Measurements from ENCODE around the gene SLC22A8. TPM values are rescaled to one million over a fixed set of nuclear protein-coding genes. Genes with fewer than 3 reads are reported as not detected.
"Not testable (repeated sequence)": the region's sequence is repeated elsewhere in the genome, so short reads cannot be mapped to it uniquely, and the experiment has no call there.

SLC22A8 gene
- total and polyA plus RNA-seq, 3 experiments from 2014 or later = not detected

- ChIA-PET CTCF (no interaction called here), POLR2A (no interaction called here)
- Mint-ChIP-seq H3K27me3 (peaks cover 16 to 44% of the 10 kb centered on the region in 2 donors), H3K36me3 (peaks cover 0 to 3% (median 0%) of the 10 kb centered on the region in 3 donors), H3K4me1 (peaks cover 0 to 6% (median 0%) of the 10 kb centered on the region in 3 donors), H3K9me3 (no peaks in the 10 kb centered on the region), H3K4me3 (no peak overlapping the region), H3K27ac (no peak overlapping the region)
- Histone ChIP-seq H3K9me3 (ENCODE audit: low read length) (no peaks in the 10 kb centered on the region), H3K27ac (ENCODE audit: low read depth, low read length) (no peak overlapping the region), H3K36me3 (ENCODE audit: insufficient read depth, low read length) (no peaks in the 10 kb centered on the region), H3K4me3 (ENCODE audit: low read length) (no peak overlapping the region), H3K4me1 (ENCODE audit: insufficient read depth, low read length) (no peaks in the 10 kb centered on the region), H3K27me3 (ENCODE audit: insufficient read depth, low read length, poor library complexity, severe bottlenecking) (no peaks in the 10 kb centered on the region)
- DNase-seq = no peak
Measured at GRCh38 chr11:62959422-62959980, 56.1 kb downstream of the SLC22A8 start.

GRCh38 chr11:62958547-62959421 lies 56.9 kb downstream of the SLC22A8 start:
- Histone ChIP-seq H3K4me3 (ENCODE audit: low read length) (no peak overlapping the region), H3K9me3 (ENCODE audit: low read length) (no peaks in the 10 kb centered on the region), H3K27ac (ENCODE audit: low read depth, low read length) (no peak overlapping the region), H3K27me3 (ENCODE audit: insufficient read depth, low read length, poor library complexity, severe bottlenecking) (no peaks in the 10 kb centered on the region), H3K4me1 (ENCODE audit: insufficient read depth, low read length) (no peaks in the 10 kb centered on the region), H3K36me3 (ENCODE audit: insufficient read depth, low read length) (no peaks in the 10 kb centered on the region)
- peaks cover 0 to 6% (median 0%) of the 10 kb centered on the region in 3 donors for H3K4me1 Mint-ChIP-seq
- POLR2A ChIA-PET = no interaction called here
- no peaks in the 10 kb centered on the region for H3K9me3 Mint-ChIP-seq
- H3K27ac Mint-ChIP-seq = no peak overlapping the region
- H3K36me3 Mint-ChIP-seq = peaks cover 0 to 3% (median 0%) of the 10 kb centered on the region in 3 donors
- DNase-seq = no peak
- no peak overlapping the region for H3K4me3 Mint-ChIP-seq
- peaks cover 16 to 50% of the 10 kb centered on the region in 2 donors for H3K27me3 Mint-ChIP-seq
- CTCF ChIA-PET = no interaction called here

- Histone ChIP-seq H3K27ac (ENCODE audit: low read depth, low read length) (no peak overlapping the region), H3K4me3 (ENCODE audit: low read length) (no peak overlapping the region), H3K9me3 (ENCODE audit: low read length) (no peaks in the 10 kb centered on the region), H3K36me3 (ENCODE audit: insufficient read depth, low read length) (no peaks in the 10 kb centered on the region), H3K4me1 (ENCODE audit: insufficient read depth, low read length) (no peaks in the 10 kb centered on the region), H3K27me3 (ENCODE audit: insufficient read depth, low read length, poor library complexity, severe bottlenecking) (no peaks in the 10 kb centered on the region)
- Mint-ChIP-seq H3K4me3 (no peak overlapping the region), H3K27me3 (peaks cover 13 to 60% of the 10 kb centered on the region in 2 donors), H3K4me1 (peaks cover 0 to 6% (median 0%) of the 10 kb centered on the region in 3 donors), H3K27ac (no peak overlapping the region), H3K36me3 (no peaks in the 10 kb centered on the region), H3K9me3 (no peaks in the 10 kb centered on the region)
- POLR2A ChIA-PET = no interaction called here
- CTCF ChIA-PET = no interaction called here
- DNase-seq = no peak
Measured at GRCh38 chr11:62957147-62957546, 58.5 kb downstream of the SLC22A8 start.

- no peaks in the 10 kb centered on the region for H3K36me3 ChIP-seq (ENCODE audit: insufficient read depth, low read length)
- no peak for DNase-seq
- no peak overlapping the region for H3K4me3 ChIP-seq (ENCODE audit: low read length)
- CTCF ChIA-PET = no interaction called here
- no peak overlapping the region for H3K4me3 Mint-ChIP-seq
- H3K36me3 Mint-ChIP-seq = no peaks in the 10 kb centered on the region
- H3K27me3 Mint-ChIP-seq = peaks cover 14 to 66% of the 10 kb centered on the region in 2 donors
- H3K9me3 ChIP-seq (ENCODE audit: low read length) = no peaks in the 10 kb centered on the region
- no peaks in the 10 kb centered on the region for H3K27me3 ChIP-seq (ENCODE audit: insufficient read depth, low read length, poor library complexity, severe bottlenecking)
- H3K4me1 Mint-ChIP-seq = peaks cover 0 to 6% (median 0%) of the 10 kb centered on the region in 3 donors
- no peak overlapping the region for H3K27ac ChIP-seq (ENCODE audit: low read depth, low read length)
- H3K4me1 ChIP-seq (ENCODE audit: insufficient read depth, low read length) = no peaks in the 10 kb centered on the region
- H3K9me3 Mint-ChIP-seq = no peaks in the 10 kb centered on the region
- POLR2A ChIA-PET = no interaction called here
- no peak overlapping the region for H3K27ac Mint-ChIP-seq
Measured at GRCh38 chr11:62954478-62954877, 61.2 kb downstream of the SLC22A8 start.

GRCh38 chr11:62953811-62954210 lies 61.8 kb downstream of the SLC22A8 start:
- H3K36me3 Mint-ChIP-seq = no peaks in the 10 kb centered on the region
- H3K4me1 Mint-ChIP-seq = peaks cover 0 to 3% (median 0%) of the 10 kb centered on the region in 3 donors
- H3K36me3 ChIP-seq (ENCODE audit: insufficient read depth, low read length) = no peaks in the 10 kb centered on the region
- H3K4me3 Mint-ChIP-seq = no peak overlapping the region
- no peaks in the 10 kb centered on the region for H3K4me1 ChIP-seq (ENCODE audit: insufficient read depth, low read length)
- H3K9me3 ChIP-seq (ENCODE audit: low read length) = no peaks in the 10 kb centered on the region
- H3K27ac Mint-ChIP-seq = peak overlapping the region in 1 of 8 donors; percentile 7
- ChIA-PET POLR2A (no interaction called here), CTCF (no interaction called here)
- H3K9me3 Mint-ChIP-seq = no peaks in the 10 kb centered on the region
- no peak overlapping the region for H3K27ac ChIP-seq (ENCODE audit: low read depth, low read length)
- peaks cover 15 to 64% of the 10 kb centered on the region in 2 donors for H3K27me3 Mint-ChIP-seq
- no peak for DNase-seq
- no peaks in the 10 kb centered on the region for H3K27me3 ChIP-seq (ENCODE audit: insufficient read depth, low read length, poor library complexity, severe bottlenecking)
- no peak overlapping the region for H3K4me3 ChIP-seq (ENCODE audit: low read length)

- Histone ChIP-seq H3K27ac (ENCODE audit: low read depth, low read length) (no peak overlapping the region), H3K4me3 (ENCODE audit: low read length) (no peak overlapping the region), H3K9me3 (ENCODE audit: low read length) (no peaks in the 10 kb centered on the region), H3K36me3 (ENCODE audit: insufficient read depth, low read length) (no peaks in the 10 kb centered on the region), H3K4me1 (ENCODE audit: insufficient read depth, low read length) (no peaks in the 10 kb centered on the region), H3K27me3 (ENCODE audit: insufficient read depth, low read length, poor library complexity, severe bottlenecking) (no peaks in the 10 kb centered on the region)
- H3K36me3 Mint-ChIP-seq = no peaks in the 10 kb centered on the region
- no peak overlapping the region for H3K27ac Mint-ChIP-seq
- CTCF ChIA-PET = no interaction called here
- no peak for DNase-seq
- H3K4me1 Mint-ChIP-seq = no peaks in the 10 kb centered on the region
- H3K27me3 Mint-ChIP-seq = peaks cover 8 to 66% of the 10 kb centered on the region in 2 donors
- H3K9me3 Mint-ChIP-seq = no peaks in the 10 kb centered on the region
- H3K4me3 Mint-ChIP-seq = no peak overlapping the region
- POLR2A ChIA-PET = no interaction called here
Measured at GRCh38 chr11:62948765-62949320, 66.8 kb downstream of the SLC22A8 start.

- H3K9me3 ChIP-seq (ENCODE audit: low read length); H3K27ac ChIP-seq (ENCODE audit: low read depth, low read length); DNase-seq; H3K4me1 Mint-ChIP-seq; H3K36me3 Mint-ChIP-seq; H3K36me3 ChIP-seq (ENCODE audit: insufficient read depth, low read length); CTCF ChIA-PET; H3K4me3 ChIP-seq (ENCODE audit: low read length); POLR2A ChIA-PET; H3K27ac Mint-ChIP-seq; H3K9me3 Mint-ChIP-seq; H3K27me3 ChIP-seq (ENCODE audit: insufficient read depth, low read length, poor library complexity, severe bottlenecking); H3K4me3 Mint-ChIP-seq; H3K4me1 ChIP-seq (ENCODE audit: insufficient read depth, low read length): not testable (repeated sequence)
- peaks cover 6 to 67% of the 10 kb centered on the region in 2 donors for H3K27me3 Mint-ChIP-seq
Measured at GRCh38 chr11:62945538-62945937, 70.1 kb downstream of the SLC22A8 start.
